Keratinocyte (primary cell): ENCODE results near the gene MAN1C1. TPM values are rescaled to one million over a fixed set of nuclear protein-coding genes. Genes with fewer than 3 reads are reported as not detected.

ENCODE experiments used
- DNase-seq: peaks from one replicate; pipeline ENCODE4 v3.0.0-alpha.2; 2011; ENCODE audit warnings: low read depth, missing footprints, low spot score
- FAIRE-seq: peaks from 2 replicates; lab custom pipeline; 2011; peaks lifted over from hg19 to GRCh38; lab: Jason Lieb, UNC
- H2AFZ ChIP-seq: 2 replicates; pipeline ENCODE4 v1.6.0; 2012; ENCODE audit warnings: low read length, control low read depth, inconsistent platforms; ENCODE audit not compliant: control insufficient read depth
- H3K27ac ChIP-seq: 2 replicates; pipeline ENCODE4 v1.5.1; 2011; ENCODE audit warnings: low read length; ENCODE audit not compliant: control insufficient read depth, insufficient read depth
- H3K27me3 ChIP-seq: 3 replicates; pipeline ENCODE4 v1.6.0; 2011; ENCODE audit warnings: low read length; ENCODE audit not compliant: control insufficient read depth, insufficient read depth; ENCODE audit errors: extremely low read depth
- H3K36me3 ChIP-seq, 2 experiments: 2 replicates in 1 of 2; 3 replicates in 1 of 2; pipeline ENCODE4 v1.5.1; 2011; ENCODE audit warnings: low read length in 2 of 2, mild to moderate bottlenecking in 1 of 2; ENCODE audit not compliant: control insufficient read depth in 2 of 2, insufficient read depth in 2 of 2; ENCODE audit errors: extremely low read depth in 1 of 2
- H3K4me1 ChIP-seq: 3 replicates; pipeline ENCODE4 v1.5.1; 2011; ENCODE audit warnings: low read length; ENCODE audit not compliant: control insufficient read depth, insufficient read depth; ENCODE audit errors: extremely low read depth
- H3K4me2 ChIP-seq: 3 replicates; pipeline ENCODE4 v1.6.0; 2011; ENCODE audit warnings: low read depth, low read length; ENCODE audit not compliant: control insufficient read depth, insufficient read depth; ENCODE audit errors: extremely low read depth
- H3K4me3 ChIP-seq, 3 experiments: fragments of 200-600 bp in 1 of 3; sonication (generic) in 1 of 3; 2 replicates in 2 of 3; 3 replicates in 1 of 3; pipeline ENCODE4 v1.5.1; 2011 to 2016; ENCODE audit warnings: low read length in 3 of 3, mild to moderate bottlenecking in 3 of 3, control low read depth in 2 of 3, inconsistent platforms in 1 of 3, low read depth in 1 of 3, mixed read lengths in 1 of 3, mixed run types in 1 of 3, moderate library complexity in 1 of 3; ENCODE audit not compliant: control insufficient read depth in 2 of 3, insufficient read depth in 2 of 3; ENCODE audit errors: extremely low read depth in 1 of 3
- H3K79me2 ChIP-seq: 2 replicates; pipeline ENCODE4 v1.6.0; 2012; ENCODE audit warnings: low read length; ENCODE audit not compliant: control insufficient read depth, insufficient read depth
- H3K9ac ChIP-seq: 3 replicates; pipeline ENCODE4 v1.6.0; 2011; ENCODE audit warnings: low read length; ENCODE audit not compliant: control insufficient read depth, insufficient read depth; ENCODE audit errors: extremely low read depth
- H3K9me1 ChIP-seq: 3 replicates; pipeline ENCODE4 v1.6.0; 2011; ENCODE audit warnings: low read length; ENCODE audit not compliant: control insufficient read depth, insufficient read depth; ENCODE audit errors: extremely low read depth
- H3K9me3 ChIP-seq: 2 replicates; pipeline ENCODE4 v1.5.1; 2012; ENCODE audit warnings: low read depth, low read length; ENCODE audit not compliant: control insufficient read depth
- H4K20me1 ChIP-seq: 3 replicates; pipeline ENCODE4 v1.6.0; 2011; ENCODE audit warnings: low read length; ENCODE audit not compliant: control insufficient read depth, insufficient read depth; ENCODE audit errors: extremely low read depth
- CTCF ChIP-seq, 3 experiments: IDR thresholded peaks in 1 of 3; conservative IDR thresholded peaks in 1 of 3; optimal IDR thresholded peaks in 1 of 3; 2 replicates in 2 of 3; 3 replicates in 1 of 3; pipeline versions ENCODE3 to v1.5.1; 2011; ENCODE audit warnings: low read length in 3 of 3, mild to moderate bottlenecking in 3 of 3, moderate library complexity in 2 of 3, control low read depth in 1 of 3, inconsistent platforms in 1 of 3; ENCODE audit not compliant: insufficient read depth in 2 of 3; ENCODE audit errors: extremely low read depth in 1 of 3
- EZH2 ChIP-seq: IDR thresholded peaks from one replicate; pipeline ENCODE4 v1.6.1; 2012; ENCODE audit warnings: inconsistent platforms, mild to moderate bottlenecking, low read length, moderate library complexity
- dilution Hi-C: fragments of 300-500 bp; cut with MboI; formaldehyde crosslinking; loops from one replicate; pipeline ENCODE4 v1.7.0; 2020; ENCODE audit warnings: low sequenced_read_pairs; ENCODE audit not compliant: extremely low pct_ligation_motif_present
- polyA plus RNA-seq, 5 experiments: library from polyadenylated mRNA; depleted of rRNA in 3 of 5; stranded (reverse) in 3 of 5; stranded (forward) in 1 of 5; unstranded in 1 of 5; fragments of >200 nt; gene quantifications; 1 replicate in 1 of 5; 2 replicates in 3 of 5; 3 replicates in 1 of 5; pipeline versions ENCODE4 v1.2.1 to v1.2.3, GENCODE V29; 2011 to 2012; ENCODE audit warnings: missing spikeins in 2 of 5, low read depth in 1 of 5, low replicate concordance in 1 of 5

Gene MAN1C1
- polyA plus RNA-seq, 1 donor (not counting 4 experiments of a cell fraction or from before 2014, with no cell fraction given), result 0.07 TPM

DNA sequence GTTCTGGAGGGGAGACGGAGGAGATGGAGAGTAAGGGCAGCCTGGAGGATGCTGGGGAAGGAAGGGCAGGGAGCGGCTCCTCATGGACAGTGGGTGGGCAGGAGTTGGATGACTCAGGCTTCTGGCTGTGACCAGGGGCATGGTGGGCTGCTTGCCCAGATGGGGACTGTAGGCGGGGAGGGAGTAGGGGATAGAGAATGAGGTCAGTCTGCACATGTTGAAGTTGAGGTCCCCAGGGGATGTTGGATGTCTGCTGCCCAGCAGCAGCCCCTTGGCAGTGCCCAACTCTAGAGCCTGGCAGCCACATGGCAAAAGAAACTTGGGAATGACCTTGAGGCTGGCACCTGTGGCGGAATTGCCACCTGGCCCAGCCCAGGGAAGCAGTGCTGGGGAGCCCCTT, 189.8 kb downstream of the MAN1C1 start:
- Histone ChIP-seq H3K27me3 (no peaks in the 10 kb centered on the region), H3K4me1 (no peaks in the 10 kb centered on the region)
- FAIRE-seq, result no peak

GRCh38 chr1:25807480-25808390, 191.1 kb downstream of the MAN1C1 start:
- no peaks in the 10 kb centered on the region for H4K20me1 ChIP-seq
- H3K9me1 ChIP-seq, result no peaks in the 10 kb centered on the region
- no peaks in the 10 kb centered on the region for H3K79me2 ChIP-seq
- FAIRE-seq, result no peak
- dilution Hi-C loops, result no loop called here
- H3K27ac ChIP-seq, result no peak overlapping the region
- H3K9me3 ChIP-seq, result no peaks in the 10 kb centered on the region
- no peak overlapping the region for H3K9ac ChIP-seq
- H3K36me3 ChIP-seq, result peaks cover 23 to 24% of the 10 kb centered on the region in 2 experiments
- TF ChIP-seq EZH2 (no peak), CTCF (optimal IDR thresholded peaks at IDR 0.05 in 1 of 3, IDR thresholded peaks at IDR 0.05 in 1 of 3, conservative IDR thresholded peaks at IDR 0.05 in 1 of 3; ENCODE audit: extremely low read depth in 1 of 3, insufficient read depth in 2 of 3, low read length in 3 of 3) (no peak)
- no peak overlapping the region for H2AFZ ChIP-seq
- H3K27me3 ChIP-seq, result no peaks in the 10 kb centered on the region
- no peak overlapping the region for H3K4me2 ChIP-seq
- no peak for DNase-seq
- H3K4me3 ChIP-seq, result no peak overlapping the region
- no peaks in the 10 kb centered on the region for H3K4me1 ChIP-seq

More for the DNA sequence above, 189.8 kb downstream of the MAN1C1 start:
- dilution Hi-C loops, result no loop called here
- Histone ChIP-seq H3K9me3 (no peaks in the 10 kb centered on the region), H3K27ac (no peak overlapping the region), H3K79me2 (no peaks in the 10 kb centered on the region), H3K4me2 (no peak overlapping the region), H3K9ac (no peak overlapping the region), H2AFZ (no peak overlapping the region), H3K36me3 (peaks cover 19 to 24% of the 10 kb centered on the region in 2 experiments), H3K4me3 (no peak overlapping the region), H4K20me1 (no peaks in the 10 kb centered on the region), H3K9me1 (no peaks in the 10 kb centered on the region)
- TF ChIP-seq CTCF (optimal IDR thresholded peaks at IDR 0.05 in 1 of 3, IDR thresholded peaks at IDR 0.05 in 1 of 3, conservative IDR thresholded peaks at IDR 0.05 in 1 of 3; ENCODE audit: extremely low read depth in 1 of 3, insufficient read depth in 2 of 3, low read length in 3 of 3) (no peak), EZH2 (no peak)
- DNase-seq, result no peak
